HEK293 (cell line): Measurements from ENCODE around the gene DRC7.
A peak's percentile ranks its signal among the peaks of the same experiment; 100 is the strongest.
"Not testable (repeated sequence)": the region's sequence is repeated elsewhere in the genome, so short reads cannot be mapped to it uniquely, and the experiment has no call there.

Source experiments
- CTCF ChIA-PET: fragments of 350-600 bp; formaldehyde crosslinking; extraction: SDS; loops from one replicate; lab custom pipeline; 2021; ENCODE audit warnings: antibody characterized with exemption; lab: Yijun Ruan, JAX
- POLR2A ChIA-PET: fragments of 300-600 bp; formaldehyde crosslinking; extraction: SDS; loops from one replicate; lab custom pipeline; 2020; ENCODE audit warnings: antibody characterized with exemption, inconsistent platforms; lab: Yijun Ruan, JAX
- H3K27ac ChIP-seq: fragments of 200-500 bp; sonication (Bioruptor generic); 2 replicates; pipeline ENCODE4 v1.5.1; 2014; ENCODE audit warnings: low read depth, low read length, control low read depth, inconsistent platforms; ENCODE audit errors: extremely low read depth
- H3K36me3 ChIP-seq, 2 experiments: fragments of 200-500 bp in 1 of 2; sonication (Bioruptor generic) in 1 of 2; 1 replicate in 1 of 2; 2 replicates in 1 of 2; pipeline ENCODE4 v1.5.1; 2014 to 2017; ENCODE audit warnings: inconsistent platforms in 2 of 2, low read length in 2 of 2; ENCODE audit not compliant: control insufficient read depth in 2 of 2, insufficient read depth in 1 of 2
- H3K4me1 ChIP-seq: fragments of 200-500 bp; sonication (Bioruptor generic); 2 replicates; pipeline ENCODE4 v1.5.1; 2014; ENCODE audit warnings: mild to moderate bottlenecking, low read length, inconsistent platforms; ENCODE audit not compliant: control insufficient read depth, insufficient read depth
- H3K4me3 ChIP-seq: 2 replicates; pipeline ENCODE4 v1.5.1; 2011; ENCODE audit warnings: low read depth, mild to moderate bottlenecking, control low read depth, low read length, moderate library complexity
- H3K9me3 ChIP-seq: fragments of 200-500 bp; sonication (Bioruptor generic); 2 replicates; pipeline ENCODE4 v1.5.1; 2014; ENCODE audit warnings: low read depth, low read length, inconsistent platforms; ENCODE audit not compliant: control insufficient read depth, insufficient read depth
- PRDM1 ChIP-seq: fragments of 450-650 bp; formaldehyde crosslinking; IDR thresholded peaks from 2 replicates; pipeline ENCODE4; 2016; ENCODE audit warnings: missing biosample characterization, missing genetic modification characterization
- SALL2 ChIP-seq: fragments of 450-650 bp; formaldehyde crosslinking; IDR thresholded peaks from 2 replicates; pipeline ENCODE4 v1.5.0; 2017; ENCODE audit warnings: missing biosample characterization, mild to moderate bottlenecking, missing genetic modification characterization, borderline replicate concordance
- ZNF175 ChIP-seq: fragments of 450-650 bp; formaldehyde crosslinking; IDR thresholded peaks from 2 replicates; pipeline ENCODE4 v1.5.1; 2016; ENCODE audit warnings: missing biosample characterization, missing genetic modification characterization
- ZNF211 ChIP-seq: fragments of 450-650 bp; formaldehyde crosslinking; IDR thresholded peaks from 2 replicates; pipeline ENCODE4 v1.5.1; 2016; ENCODE audit warnings: low read depth, missing biosample characterization, missing genetic modification characterization
- ZNF791 ChIP-seq: fragments of 450-650 bp; formaldehyde crosslinking; IDR thresholded peaks from 2 replicates; pipeline ENCODE4 v1.5.1; 2016; ENCODE audit warnings: missing biosample characterization, missing genetic modification characterization
- TF ChIP-seq, protein P1 (sequence below): fragments of 450-650 bp; formaldehyde crosslinking; IDR thresholded peaks from 2 replicates; pipeline ENCODE4 v1.5.1; 2016; ENCODE audit warnings: missing biosample characterization, missing genetic modification characterization
- TF ChIP-seq, protein P2 (sequence below): fragments of 450-650 bp; formaldehyde crosslinking; IDR thresholded peaks from 2 replicates; pipeline ENCODE4 v1.5.1; 2017; ENCODE audit warnings: missing biosample characterization, missing genetic modification characterization
- TF ChIP-seq, protein P3 (sequence below): fragments of 450-650 bp; IDR thresholded peaks from 2 replicates; pipeline ENCODE4 v1.5.1; 2018; ENCODE audit warnings: missing biosample characterization, missing genetic modification characterization
- TF ChIP-seq, protein P4 (sequence below): fragments of 450-650 bp; formaldehyde crosslinking; IDR thresholded peaks from 2 replicates; pipeline ENCODE4 v1.5.1; 2017; ENCODE audit warnings: missing biosample characterization, missing genetic modification characterization

The DRC7 gene

DNA sequence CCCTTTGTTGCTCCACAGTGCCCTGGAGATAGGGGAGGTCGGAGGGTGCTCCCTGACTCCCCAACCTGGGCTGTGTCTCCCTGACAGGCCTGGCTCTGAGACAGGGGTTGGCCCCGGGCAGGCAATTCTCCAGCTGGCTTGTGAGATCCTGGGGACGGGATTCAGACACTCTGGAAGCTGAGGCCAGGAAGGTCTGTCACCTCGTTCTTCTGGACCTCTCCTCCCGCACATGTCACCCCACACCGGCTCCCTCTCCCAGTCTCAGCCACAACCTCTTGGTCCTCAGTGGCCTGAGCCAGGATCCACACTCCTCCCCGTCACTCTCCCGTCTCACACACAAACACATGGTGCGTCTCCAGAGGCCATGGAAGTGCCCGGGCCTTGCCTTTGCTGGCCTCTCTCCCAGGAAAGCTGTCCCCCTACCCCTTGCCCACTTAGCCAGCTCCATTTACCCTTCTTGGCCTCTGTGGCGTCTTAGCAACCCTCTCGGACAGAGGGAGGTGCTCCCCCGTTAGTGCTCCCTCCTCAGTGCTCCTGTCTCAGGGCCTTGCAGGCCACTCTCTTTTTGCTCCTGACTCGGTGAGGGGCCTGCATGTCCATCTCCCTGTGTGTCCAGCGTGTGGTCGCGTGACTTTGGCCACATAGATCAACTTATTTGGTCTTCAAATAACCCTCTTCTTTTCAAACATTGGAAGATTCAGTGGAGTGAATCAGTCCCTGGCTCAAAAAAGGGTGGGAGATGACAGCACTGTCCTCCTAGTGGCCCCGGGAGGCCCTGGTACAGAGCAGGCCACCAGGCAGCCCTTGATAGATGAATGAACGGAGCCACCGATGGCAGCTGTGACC is 25.8 kb upstream of the DRC7 start (continued):
- TF ChIP-seq, protein P1, sequence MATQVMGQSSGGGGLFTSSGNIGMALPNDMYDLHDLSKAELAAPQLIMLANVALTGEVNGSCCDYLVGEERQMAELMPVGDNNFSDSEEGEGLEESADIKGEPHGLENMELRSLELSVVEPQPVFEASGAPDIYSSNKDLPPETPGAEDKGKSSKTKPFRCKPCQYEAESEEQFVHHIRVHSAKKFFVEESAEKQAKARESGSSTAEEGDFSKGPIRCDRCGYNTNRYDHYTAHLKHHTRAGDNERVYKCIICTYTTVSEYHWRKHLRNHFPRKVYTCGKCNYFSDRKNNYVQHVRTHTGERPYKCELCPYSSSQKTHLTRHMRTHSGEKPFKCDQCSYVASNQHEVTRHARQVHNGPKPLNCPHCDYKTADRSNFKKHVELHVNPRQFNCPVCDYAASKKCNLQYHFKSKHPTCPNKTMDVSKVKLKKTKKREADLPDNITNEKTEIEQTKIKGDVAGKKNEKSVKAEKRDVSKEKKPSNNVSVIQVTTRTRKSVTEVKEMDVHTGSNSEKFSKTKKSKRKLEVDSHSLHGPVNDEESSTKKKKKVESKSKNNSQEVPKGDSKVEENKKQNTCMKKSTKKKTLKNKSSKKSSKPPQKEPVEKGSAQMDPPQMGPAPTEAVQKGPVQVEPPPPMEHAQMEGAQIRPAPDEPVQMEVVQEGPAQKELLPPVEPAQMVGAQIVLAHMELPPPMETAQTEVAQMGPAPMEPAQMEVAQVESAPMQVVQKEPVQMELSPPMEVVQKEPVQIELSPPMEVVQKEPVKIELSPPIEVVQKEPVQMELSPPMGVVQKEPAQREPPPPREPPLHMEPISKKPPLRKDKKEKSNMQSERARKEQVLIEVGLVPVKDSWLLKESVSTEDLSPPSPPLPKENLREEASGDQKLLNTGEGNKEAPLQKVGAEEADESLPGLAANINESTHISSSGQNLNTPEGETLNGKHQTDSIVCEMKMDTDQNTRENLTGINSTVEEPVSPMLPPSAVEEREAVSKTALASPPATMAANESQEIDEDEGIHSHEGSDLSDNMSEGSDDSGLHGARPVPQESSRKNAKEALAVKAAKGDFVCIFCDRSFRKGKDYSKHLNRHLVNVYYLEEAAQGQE (tag by site-specific recombination) = no peak
- TF ChIP-seq, protein P2, sequence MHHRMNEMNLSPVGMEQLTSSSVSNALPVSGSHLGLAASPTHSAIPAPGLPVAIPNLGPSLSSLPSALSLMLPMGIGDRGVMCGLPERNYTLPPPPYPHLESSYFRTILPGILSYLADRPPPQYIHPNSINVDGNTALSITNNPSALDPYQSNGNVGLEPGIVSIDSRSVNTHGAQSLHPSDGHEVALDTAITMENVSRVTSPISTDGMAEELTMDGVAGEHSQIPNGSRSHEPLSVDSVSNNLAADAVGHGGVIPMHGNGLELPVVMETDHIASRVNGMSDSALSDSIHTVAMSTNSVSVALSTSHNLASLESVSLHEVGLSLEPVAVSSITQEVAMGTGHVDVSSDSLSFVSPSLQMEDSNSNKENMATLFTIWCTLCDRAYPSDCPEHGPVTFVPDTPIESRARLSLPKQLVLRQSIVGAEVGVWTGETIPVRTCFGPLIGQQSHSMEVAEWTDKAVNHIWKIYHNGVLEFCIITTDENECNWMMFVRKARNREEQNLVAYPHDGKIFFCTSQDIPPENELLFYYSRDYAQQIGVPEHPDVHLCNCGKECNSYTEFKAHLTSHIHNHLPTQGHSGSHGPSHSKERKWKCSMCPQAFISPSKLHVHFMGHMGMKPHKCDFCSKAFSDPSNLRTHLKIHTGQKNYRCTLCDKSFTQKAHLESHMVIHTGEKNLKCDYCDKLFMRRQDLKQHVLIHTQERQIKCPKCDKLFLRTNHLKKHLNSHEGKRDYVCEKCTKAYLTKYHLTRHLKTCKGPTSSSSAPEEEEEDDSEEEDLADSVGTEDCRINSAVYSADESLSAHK (tag by site-specific recombination) = no peak
- TF ChIP-seq, all 188 proteins: peak for 0

DNA sequence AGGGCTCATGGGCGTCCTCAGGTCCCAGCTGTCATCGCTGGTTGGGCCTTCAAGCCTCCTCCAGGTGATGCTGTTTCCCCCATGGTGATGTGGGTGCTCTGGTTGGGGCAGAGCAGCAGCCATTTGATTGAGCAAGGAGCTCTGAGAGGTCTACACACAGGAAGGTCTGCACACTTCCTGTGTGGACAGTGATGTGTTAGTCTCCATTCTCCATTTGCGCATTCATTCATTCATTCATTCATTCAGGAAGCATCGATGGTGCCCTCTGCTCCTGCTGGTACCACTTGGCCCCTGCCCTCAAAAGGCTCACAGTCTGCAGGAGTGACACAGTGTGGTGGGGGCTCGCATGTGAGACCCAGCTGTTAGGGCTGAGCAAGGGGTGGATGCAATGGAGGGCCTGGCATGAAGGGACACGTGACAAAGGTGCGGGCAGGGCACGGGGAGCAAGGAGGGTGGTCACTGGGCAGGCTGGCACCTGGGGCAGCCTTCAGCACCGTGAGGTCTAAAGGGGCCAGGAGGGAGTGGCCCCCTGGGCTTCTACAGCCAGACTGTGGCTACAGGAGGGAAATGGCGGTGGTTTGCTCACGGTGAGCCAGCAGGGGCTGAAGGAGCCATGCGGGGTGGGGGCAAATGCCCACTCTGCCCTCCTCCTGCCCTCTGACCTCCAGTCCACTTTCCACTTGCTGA is 25.0 kb upstream of the DRC7 start:
- Histone ChIP-seq H3K4me3 (no peak overlapping the region), H3K4me1 (no peaks in the 10 kb centered on the region), H3K27ac (no peak overlapping the region), H3K9me3 (no peaks in the 10 kb centered on the region), H3K36me3 (no peaks in the 10 kb centered on the region)
- TF ChIP-seq ZNF211 (tag by site-specific recombination) = no peak
- TF ChIP-seq, protein P3, sequence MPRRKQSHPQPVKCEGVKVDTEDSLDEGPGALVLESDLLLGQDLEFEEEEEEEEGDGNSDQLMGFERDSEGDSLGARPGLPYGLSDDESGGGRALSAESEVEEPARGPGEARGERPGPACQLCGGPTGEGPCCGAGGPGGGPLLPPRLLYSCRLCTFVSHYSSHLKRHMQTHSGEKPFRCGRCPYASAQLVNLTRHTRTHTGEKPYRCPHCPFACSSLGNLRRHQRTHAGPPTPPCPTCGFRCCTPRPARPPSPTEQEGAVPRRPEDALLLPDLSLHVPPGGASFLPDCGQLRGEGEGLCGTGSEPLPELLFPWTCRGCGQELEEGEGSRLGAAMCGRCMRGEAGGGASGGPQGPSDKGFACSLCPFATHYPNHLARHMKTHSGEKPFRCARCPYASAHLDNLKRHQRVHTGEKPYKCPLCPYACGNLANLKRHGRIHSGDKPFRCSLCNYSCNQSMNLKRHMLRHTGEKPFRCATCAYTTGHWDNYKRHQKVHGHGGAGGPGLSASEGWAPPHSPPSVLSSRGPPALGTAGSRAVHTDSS (tag by site-specific recombination) = no peak
- POLR2A ChIA-PET = no interaction called here
- CTCF ChIA-PET = interaction anchor here (0.7 to 1.3 kb wide), 2 partner anchors 20 to 21 kb away, joined by 3 to 5 read pairs; no protein-coding TSS in a partner anchor

DNA sequence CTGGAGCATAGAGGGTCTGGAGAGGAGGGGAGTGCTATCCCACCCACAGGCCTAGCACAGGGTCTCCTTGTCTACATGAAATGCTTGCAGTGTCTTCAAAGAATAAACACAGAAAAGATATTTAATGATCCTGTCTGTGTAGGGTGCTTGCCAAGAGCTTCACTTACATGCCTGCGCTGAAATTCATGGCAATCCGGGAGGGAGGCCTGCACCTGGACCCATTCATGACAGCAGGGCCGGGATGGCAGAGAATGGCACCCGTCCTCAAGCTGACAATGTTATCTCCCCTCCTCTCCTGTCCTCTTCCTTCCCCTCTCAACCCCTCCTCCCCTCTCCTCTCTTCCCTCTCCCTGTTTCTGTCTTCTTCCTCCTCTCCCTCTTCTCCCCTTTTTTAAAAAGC is 24.4 kb upstream of the DRC7 start:
- TF ChIP-seq PRDM1 (no peak), SALL2 (tag by site-specific recombination) (no peak), ZNF791 (tag by site-specific recombination) (no peak), ZNF175 (tag by site-specific recombination) (no peak)
- TF ChIP-seq, protein P4, sequence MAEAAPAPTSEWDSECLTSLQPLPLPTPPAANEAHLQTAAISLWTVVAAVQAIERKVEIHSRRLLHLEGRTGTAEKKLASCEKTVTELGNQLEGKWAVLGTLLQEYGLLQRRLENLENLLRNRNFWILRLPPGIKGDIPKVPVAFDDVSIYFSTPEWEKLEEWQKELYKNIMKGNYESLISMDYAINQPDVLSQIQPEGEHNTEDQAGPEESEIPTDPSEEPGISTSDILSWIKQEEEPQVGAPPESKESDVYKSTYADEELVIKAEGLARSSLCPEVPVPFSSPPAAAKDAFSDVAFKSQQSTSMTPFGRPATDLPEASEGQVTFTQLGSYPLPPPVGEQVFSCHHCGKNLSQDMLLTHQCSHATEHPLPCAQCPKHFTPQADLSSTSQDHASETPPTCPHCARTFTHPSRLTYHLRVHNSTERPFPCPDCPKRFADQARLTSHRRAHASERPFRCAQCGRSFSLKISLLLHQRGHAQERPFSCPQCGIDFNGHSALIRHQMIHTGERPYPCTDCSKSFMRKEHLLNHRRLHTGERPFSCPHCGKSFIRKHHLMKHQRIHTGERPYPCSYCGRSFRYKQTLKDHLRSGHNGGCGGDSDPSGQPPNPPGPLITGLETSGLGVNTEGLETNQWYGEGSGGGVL = 0 out of 2 replicates have a peak, but pooled peaks have one; percentile 24
- CTCF ChIA-PET = interaction anchor here (1.3 kb wide), 1 partner anchor 20 kb away, joined by 5 read pairs; no protein-coding TSS in a partner anchor
- Histone ChIP-seq H3K36me3 (no peaks in the 10 kb centered on the region), H3K4me1 (no peaks in the 10 kb centered on the region), H3K4me3 (no peak overlapping the region), H3K27ac (no peak overlapping the region), H3K9me3 (no peaks in the 10 kb centered on the region)
- POLR2A ChIA-PET = no interaction called here

DNA sequence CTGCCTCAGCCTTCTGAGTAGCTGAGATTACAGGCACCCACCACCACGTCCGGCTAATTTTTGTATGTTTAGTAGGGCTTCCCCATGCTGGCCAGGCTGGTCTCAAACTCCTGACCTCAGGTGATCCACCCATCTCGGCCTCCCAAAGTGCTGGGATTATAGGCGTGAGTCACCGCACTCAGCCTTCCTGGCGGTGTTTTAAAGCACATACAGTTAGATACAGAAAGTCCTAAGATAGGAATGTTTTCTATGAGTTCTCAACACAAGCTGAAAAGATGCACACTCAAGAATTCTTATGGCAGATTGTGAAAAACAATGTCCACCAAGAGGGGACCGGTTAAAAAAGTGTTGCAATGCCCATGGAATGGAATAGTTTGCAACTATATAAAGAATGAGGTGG is 23.2 kb upstream of the DRC7 start:
- POLR2A ChIA-PET = not testable (repeated sequence)
- CTCF ChIA-PET = interaction anchor here (0.6 to 1.8 kb wide), 2 partner anchors 15 to 413 kb away, joined by 3 to 4 read pairs; no protein-coding TSS in a partner anchor

More for the DNA sequence above, 23.2 kb upstream of the DRC7 start:
- H3K27ac ChIP-seq, H3K36me3 ChIP-seq, H3K4me1 ChIP-seq, H3K9me3 ChIP-seq, H3K4me3 ChIP-seq: not testable (repeated sequence)
